ENCODE results near the gene GNAT1. TPM values are rescaled to one million over a fixed set of nuclear protein-coding genes. Genes with fewer than 3 reads are reported as not detected.
A peak's percentile ranks its signal among the peaks of the same experiment; 100 is the strongest.
"Not testable (repeated sequence)": the region's sequence is repeated elsewhere in the genome, so short reads cannot be mapped to it uniquely, and the experiment has no call there.

The GNAT1 gene
- total RNA-seq, 2 experiments from 2014 or later: not detected

DNA sequence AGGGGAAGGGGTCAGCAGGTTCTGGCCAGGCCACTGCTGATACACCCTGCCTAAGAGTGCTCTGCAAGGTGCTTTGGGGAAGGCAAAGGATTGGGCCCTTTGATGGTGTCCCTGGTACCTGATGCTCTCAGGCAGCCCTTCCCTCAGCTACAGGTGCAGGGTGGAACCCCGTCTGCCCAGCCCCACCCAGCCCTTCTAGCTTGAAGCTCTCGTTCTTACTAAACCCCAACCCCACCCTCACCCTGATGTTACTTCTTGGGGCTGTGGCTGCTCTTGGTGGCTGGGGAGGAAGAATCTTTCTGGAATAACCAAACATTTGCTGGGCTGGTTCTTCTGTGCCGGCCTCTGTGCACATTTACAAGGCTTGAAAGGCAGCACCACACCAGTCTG lies 51.0 kb downstream of the GNAT1 start:
- peak overlapping the region; percentile 55 for H3K4me3 Mint-ChIP-seq
- CTCF ChIA-PET: interaction anchor here (0.7 to 4.1 kb wide), 3 partner anchors 15 to 54 kb away, joined by 3 to 38 read pairs (median 10); no protein-coding TSS in a partner anchor
- H3K4me1 Mint-ChIP-seq (ENCODE audit: low read depth): peaks cover 88% of the 10 kb centered on the region
- H3K9me3 Mint-ChIP-seq: no peaks in the 10 kb centered on the region
- intact Hi-C loops (cut with micrococcal nuclease): no loop called here
- peaks cover 4% of the 10 kb centered on the region for H3K36me3 Mint-ChIP-seq (ENCODE audit: low read depth)
- H3K27me3 Mint-ChIP-seq (ENCODE audit: low read depth): no peaks in the 10 kb centered on the region
- peak; percentile 69 for DNase-seq
- peak overlapping the region; percentile 95 for H3K27ac Mint-ChIP-seq

DNA sequence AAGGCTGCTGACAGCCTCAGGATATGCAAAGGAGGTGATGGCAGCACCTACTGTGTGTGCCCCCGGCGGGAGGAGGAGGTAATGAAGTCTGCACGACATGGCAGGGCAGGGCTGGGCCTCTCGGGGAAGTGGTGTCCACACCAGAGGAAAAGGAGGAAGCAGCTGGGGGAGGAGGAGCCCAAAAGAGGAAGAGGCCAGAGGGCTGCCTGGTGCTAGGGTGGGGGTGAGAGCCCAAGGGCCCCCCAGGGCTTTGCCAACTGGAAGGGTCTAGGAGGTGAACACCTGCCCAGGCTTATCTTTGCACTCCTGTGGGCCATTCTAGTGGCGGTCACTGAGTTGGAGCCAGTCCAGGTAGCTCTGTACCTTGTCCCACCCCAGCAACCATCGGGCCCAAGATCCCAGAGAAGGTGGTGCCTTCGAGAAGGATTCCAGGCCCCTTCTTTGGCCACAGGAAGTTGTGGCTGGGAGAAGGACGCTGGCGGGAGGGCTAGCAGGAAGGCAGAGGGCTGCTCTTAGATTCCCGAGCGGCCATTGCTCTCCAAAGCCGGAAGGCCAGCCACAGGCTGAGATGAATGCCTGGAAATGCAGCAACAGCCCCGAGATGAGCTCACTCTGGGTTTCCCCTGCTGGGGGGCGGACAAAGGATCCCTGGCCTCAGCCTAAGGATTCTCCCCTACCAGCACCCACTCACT lies 51.6 kb downstream of the GNAT1 start:
- Mint-ChIP-seq H3K9me3 (no peaks in the 10 kb centered on the region), H3K4me1 (ENCODE audit: low read depth) (peaks cover 89% of the 10 kb centered on the region), H3K36me3 (ENCODE audit: low read depth) (peaks cover 1% of the 10 kb centered on the region), H3K27ac (peak overlapping the region; percentile 95), H3K4me3 (peak overlapping the region; percentile 55), H3K27me3 (ENCODE audit: low read depth) (no peaks in the 10 kb centered on the region)
- intact Hi-C loops (cut with micrococcal nuclease): no loop called here
- peak; percentile 74 for DNase-seq
- CTCF ChIA-PET: interaction anchor here (0.5 to 4.1 kb wide), 8 partner anchors 13 to 162 kb away, joined by 3 to 38 read pairs (median 4); no protein-coding TSS in a partner anchor

DNA sequence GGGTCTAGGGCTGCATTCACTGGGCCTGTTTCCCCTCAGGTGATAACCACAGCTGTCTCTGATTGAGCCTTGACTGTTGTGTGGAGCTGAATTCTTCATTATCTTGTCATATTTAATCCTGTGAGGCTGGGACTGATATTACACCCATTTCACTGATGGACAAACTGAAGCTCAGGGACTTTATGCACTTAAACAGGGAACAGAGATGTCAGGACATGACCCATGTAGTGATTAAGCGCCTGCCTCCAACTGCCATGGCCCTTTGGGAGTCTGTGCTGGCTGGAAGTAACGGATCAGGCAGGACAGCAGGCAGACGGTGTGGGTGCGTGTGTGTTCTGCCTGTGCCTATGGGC lies 52.1 kb downstream of the GNAT1 start:
- CTCF ChIA-PET: interaction anchor here (0.5 to 4.1 kb wide), 9 partner anchors 13 to 162 kb away, joined by 3 to 38 read pairs (median 4); no protein-coding TSS in a partner anchor
- intact Hi-C loops (cut with micrococcal nuclease): no loop called here
- Mint-ChIP-seq H3K27me3 (ENCODE audit: low read depth) (no peaks in the 10 kb centered on the region), H3K4me3 (no peak overlapping the region), H3K27ac (peak overlapping the region; percentile 95), H3K36me3 (ENCODE audit: low read depth) (peaks cover 2% of the 10 kb centered on the region), H3K9me3 (no peaks in the 10 kb centered on the region), H3K4me1 (ENCODE audit: low read depth) (peaks cover 87% of the 10 kb centered on the region)
- no peak for DNase-seq

DNA sequence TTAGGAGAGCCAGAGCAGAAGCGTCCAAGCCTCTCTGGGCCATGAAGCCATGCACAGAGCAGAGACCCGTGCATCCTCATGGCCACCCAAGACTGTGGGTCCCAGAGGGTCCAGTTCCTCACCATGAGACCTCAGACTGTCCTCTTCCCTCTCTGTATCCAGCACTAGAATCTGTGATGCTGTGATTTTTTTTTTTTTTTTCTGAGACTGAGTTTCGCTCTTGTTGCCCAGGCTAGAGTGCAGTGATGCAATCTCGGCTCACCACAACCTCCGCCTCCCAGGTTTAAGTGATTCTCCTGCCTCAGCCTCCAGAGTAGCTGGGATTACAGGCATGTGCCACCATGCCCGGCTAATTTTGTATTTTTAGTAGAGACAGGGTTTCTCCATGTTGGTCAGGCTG lies 53.4 kb downstream of the GNAT1 start:
- Mint-ChIP-seq H3K4me1 (ENCODE audit: low read depth) (peaks cover 81% of the 10 kb centered on the region), H3K4me3 (peak overlapping the region; percentile 15), H3K27ac (peak overlapping the region; percentile 95)
- H3K27me3 Mint-ChIP-seq (ENCODE audit: low read depth); intact Hi-C loops (cut with micrococcal nuclease); H3K36me3 Mint-ChIP-seq (ENCODE audit: low read depth); DNase-seq; H3K9me3 Mint-ChIP-seq: not testable (repeated sequence)
- CTCF ChIA-PET: interaction anchor here (0.5 to 4.1 kb wide), 5 partner anchors 9 to 19 kb away, joined by 3 to 38 read pairs (median 5); partner anchors contain the start of gene GNAI2

DNA sequence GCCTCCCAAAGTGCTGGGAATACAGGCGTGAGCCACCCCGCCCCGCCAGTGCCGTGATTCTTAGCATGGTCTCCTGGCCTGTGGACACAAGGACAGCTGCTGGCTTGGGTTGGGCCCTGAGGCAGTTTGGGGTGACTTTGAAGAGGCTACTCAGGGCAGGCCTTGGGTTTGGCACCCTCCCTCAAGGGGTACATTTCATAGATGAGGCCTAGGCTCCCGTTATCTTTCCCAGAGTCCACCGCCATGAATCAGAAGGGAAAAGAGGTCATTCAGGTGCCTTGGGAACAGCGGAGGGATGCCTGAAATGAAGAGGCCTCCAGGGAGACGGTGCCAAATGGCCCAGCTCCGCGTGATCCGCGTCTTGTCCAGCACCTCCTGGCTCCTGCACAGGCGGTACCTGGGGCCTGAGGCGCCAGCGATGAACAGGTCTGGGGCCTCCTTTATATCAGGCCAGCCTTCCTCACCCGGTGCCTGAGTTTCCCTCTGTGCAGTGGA lies 53.9 kb downstream of the GNAT1 start:
- Mint-ChIP-seq H3K36me3 (ENCODE audit: low read depth) (peaks cover 2% of the 10 kb centered on the region), H3K27ac (peak overlapping the region; percentile 95), H3K9me3 (no peaks in the 10 kb centered on the region), H3K4me3 (peak overlapping the region; percentile 81), H3K4me1 (ENCODE audit: low read depth) (peaks cover 81% of the 10 kb centered on the region), H3K27me3 (ENCODE audit: low read depth) (no peaks in the 10 kb centered on the region)
- intact Hi-C loops (cut with micrococcal nuclease): no loop called here
- DNase-seq: no peak
- CTCF ChIA-PET: interaction anchor here (0.5 kb wide), 1 partner anchor 19 kb away, joined by 3 read pairs; no protein-coding TSS in a partner anchor

DNA sequence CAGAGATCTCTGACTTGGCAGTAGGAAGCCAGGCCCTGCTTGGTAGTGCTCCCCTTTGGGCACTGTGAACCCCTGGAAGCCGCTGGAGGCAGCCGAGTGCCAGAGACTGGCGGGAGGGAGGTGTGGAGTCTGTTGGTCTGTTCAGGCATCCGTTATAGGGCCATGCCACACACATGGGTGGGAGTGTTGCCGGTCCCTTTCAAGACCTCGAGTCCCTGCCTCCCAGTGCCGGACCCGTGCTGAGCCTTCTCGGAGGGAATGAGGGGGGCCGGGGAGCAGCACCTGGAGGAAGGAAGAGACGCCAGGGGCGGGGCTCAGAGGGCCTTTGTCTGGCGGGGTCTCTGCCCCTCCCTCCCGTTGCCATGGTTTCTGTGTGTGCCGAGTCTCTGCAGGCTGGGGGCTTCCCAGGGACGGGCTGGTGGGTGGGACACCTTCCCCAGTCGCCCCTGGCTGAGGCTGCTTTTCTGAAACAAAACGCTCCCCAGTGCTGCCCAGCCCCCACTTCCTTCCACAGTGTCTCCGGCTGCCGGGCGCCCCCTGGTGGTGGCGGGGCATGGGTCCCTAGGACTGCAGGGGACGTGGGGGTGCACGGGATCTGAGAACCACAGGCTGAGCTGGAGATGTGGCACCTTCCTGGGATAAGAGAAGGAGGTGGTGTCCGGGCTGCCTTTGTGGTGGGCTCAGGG lies 54.6 kb downstream of the GNAT1 start:
- H3K9me3 Mint-ChIP-seq: no peaks in the 10 kb centered on the region
- H3K4me1 Mint-ChIP-seq (ENCODE audit: low read depth): peaks cover 82% of the 10 kb centered on the region
- H3K4me3 Mint-ChIP-seq: peak overlapping the region; percentile 81
- H3K36me3 Mint-ChIP-seq (ENCODE audit: low read depth): peaks cover 2% of the 10 kb centered on the region
- CTCF ChIA-PET: interaction anchor here (0.8 to 4.9 kb wide), 25 partner anchors 7 to 167 kb away, joined by 3 to 119 read pairs (median 5); partner anchors contain the start of genes GNAI2, HYAL3, IFRD2 and NAA80
- H3K27me3 Mint-ChIP-seq (ENCODE audit: low read depth): no peaks in the 10 kb centered on the region
- peak overlapping the region; percentile 95 for H3K27ac Mint-ChIP-seq
- peak; percentile 97 for DNase-seq
- intact Hi-C loops (cut with micrococcal nuclease): loop anchor here (1.0 to 2.0 kb wide), 6 partner anchors 11 to 53 kb away; partner anchors contain the start of genes HYAL3 and NAA80

DNA sequence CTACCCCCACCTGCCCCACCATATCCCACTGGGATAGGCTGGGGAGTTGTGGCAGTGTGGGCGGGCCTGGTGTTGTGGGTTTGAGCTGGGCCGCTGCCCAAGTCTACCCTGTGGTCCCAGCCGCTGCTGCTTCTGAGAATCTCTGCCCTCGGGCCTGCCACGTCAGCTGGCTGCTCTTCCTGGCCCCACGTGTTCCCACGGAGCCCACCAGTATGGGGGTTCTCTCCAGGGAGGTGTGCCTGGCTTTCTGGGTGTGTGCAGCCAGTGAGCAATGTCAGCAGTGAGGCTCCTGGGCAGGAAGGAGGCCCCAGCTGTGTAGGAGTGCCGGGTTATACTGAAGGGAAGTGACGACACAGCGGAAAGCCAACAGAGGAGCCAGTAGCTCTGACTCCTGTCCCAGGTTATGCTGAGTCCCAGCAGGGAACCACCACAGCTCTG lies 55.1 kb downstream of the GNAT1 start:
- CTCF ChIA-PET: interaction anchor here (0.8 to 4.9 kb wide), 25 partner anchors 8 to 167 kb away, joined by 3 to 119 read pairs (median 5); partner anchors contain the start of genes GNAI2, HYAL3, IFRD2 and NAA80
- Mint-ChIP-seq H3K36me3 (ENCODE audit: low read depth) (peaks cover 5% of the 10 kb centered on the region), H3K4me3 (peak overlapping the region; percentile 81), H3K27ac (peak overlapping the region; percentile 95), H3K9me3 (no peaks in the 10 kb centered on the region), H3K27me3 (ENCODE audit: low read depth) (no peaks in the 10 kb centered on the region), H3K4me1 (ENCODE audit: low read depth) (peaks cover 82% of the 10 kb centered on the region)
- intact Hi-C loops (cut with micrococcal nuclease): loop anchor here (1.0 to 2.0 kb wide), 6 partner anchors 11 to 52 kb away; partner anchors contain the start of genes HYAL3 and NAA80
- DNase-seq: peak; percentile 94

Small RNA genes within 50 kb of the gene (microRNA-seq; reads per million reads assigned to microRNA genes)
- not detected for gene MIR566 (ENCODE audit: borderline microRNAs expressed, borderline replicate concordance)
- gene MIR5787 (ENCODE audit: borderline microRNAs expressed, borderline replicate concordance): not detected

Other genes starting within 250 kb of the GNAT1 start
- gene RBM5, start 102.7 kb upstream of the GNAT1 start, total RNA-seq: 100 to 1,000 TPM; 124 to 129 TPM
- gene SEMA3F, start 36.3 kb upstream of the GNAT1 start, total RNA-seq: not detected
- gene SLC38A3, start 13.7 kb downstream of the GNAT1 start, total RNA-seq: not detected
- 100 to 1,000 TPM; 272 to 276 TPM for gene GNAI2, start 44.6 kb downstream of the GNAT1 start, total RNA-seq
- under 1 TPM; 0.33 to 0.37 TPM for gene SEMA3B, start 77.5 kb downstream of the GNAT1 start, total RNA-seq
- not detected for gene LSMEM2, start 87.5 kb downstream of the GNAT1 start, total RNA-seq
- gene IFRD2, start 100.8 kb downstream of the GNAT1 start, total RNA-seq: 100 to 1,000 TPM; 117 to 125 TPM
- gene HYAL3, start 107.8 kb downstream of the GNAT1 start, total RNA-seq: under 1 TPM; 0.74 to 0.88 TPM
- gene NAA80, start 107.8 kb downstream of the GNAT1 start, total RNA-seq: 10 to 100 TPM in 1 of 2 experiments, 1 to 10 TPM in 1; 7.9 to 10.5 TPM
- not detected for gene HYAL1, start 112.0 kb downstream of the GNAT1 start, total RNA-seq
- gene HYAL2, start 131.1 kb downstream of the GNAT1 start, total RNA-seq: 1 to 10 TPM; 1.5 to 2.1 TPM
- gene TUSC2, start 136.6 kb downstream of the GNAT1 start, total RNA-seq: 10 to 100 TPM; 14.1 to 14.4 TPM
- gene RASSF1, start 149.2 kb downstream of the GNAT1 start, total RNA-seq: 10 to 100 TPM; 37.5 to 38.5 TPM
- under 1 TPM; 0.54 to 0.57 TPM for gene ZMYND10, start 154.1 kb downstream of the GNAT1 start, total RNA-seq
- gene NPRL2, start 159.2 kb downstream of the GNAT1 start, total RNA-seq: 10 to 100 TPM; 27.7 to 31.3 TPM
- gene CYB561D2, start 159.3 kb downstream of the GNAT1 start, total RNA-seq: 10 to 100 TPM; 11.0 to 11.3 TPM
- gene TMEM115, start 167.9 kb downstream of the GNAT1 start, total RNA-seq: 10 to 100 TPM; 10.6 to 11.1 TPM